Hepatocyte (in vitro differentiated cells): Measurements from ENCODE around the gene CCL20.

Experiments used
- CTCF ChIP-seq: fragments of 200-600 bp; sonication (generic); IDR thresholded peaks from 2 replicates; pipeline ENCODE4 v1.5.1; 2016; ENCODE audit warnings: antibody characterized with exemption, mild to moderate bottlenecking; ENCODE audit not compliant: poor library complexity
- EZH2 ChIP-seq: fragments of 200-600 bp; sonication (generic); IDR thresholded peaks from 2 replicates; pipeline ENCODE4 v1.6.1; 2016; ENCODE audit warnings: antibody characterized with exemption, mild to moderate bottlenecking, borderline replicate concordance

GRCh38 chr2:227834423-227834822 lies 20.8 kb downstream of the CCL20 start:
- TF ChIP-seq EZH2 (no peak), CTCF (no peak)
